Mesothelial cell of epicardium (in vitro differentiated cells): ENCODE results near the gene OR4D9. TPM values are rescaled to one million over a fixed set of nuclear protein-coding genes. Genes with fewer than 3 reads are reported as not detected.
"Not testable (repeated sequence)": the region's sequence is repeated elsewhere in the genome, so short reads cannot be mapped to it uniquely, and the experiment has no call there.

Experiments used
- DNase-seq, 2 experiments: peaks; one replicate each; pipeline ENCODE4 v3.0.0; 2021; ENCODE audit warnings: low spot score in 2 of 2; ENCODE audit not compliant: unreplicated experiment in 2 of 2
- H3K27ac Mint-ChIP-seq: 2 replicates; pipeline ENCODE4 v1.8.0; 2021; ENCODE audit warnings: mixed read lengths
- H3K27me3 Mint-ChIP-seq: 2 replicates; pipeline ENCODE4 v1.8.0; 2021; ENCODE audit warnings: low read depth, mixed read lengths
- H3K36me3 Mint-ChIP-seq: 2 replicates; pipeline ENCODE4 v1.8.0; 2021; ENCODE audit warnings: mixed read lengths
- H3K4me1 Mint-ChIP-seq: 2 replicates; pipeline ENCODE4 v1.8.0; 2021; ENCODE audit warnings: mixed read lengths
- H3K4me3 Mint-ChIP-seq: 2 replicates; pipeline ENCODE4 v1.8.0; 2021; ENCODE audit warnings: mild to moderate bottlenecking, moderate library complexity, mixed read lengths
- H3K9me3 Mint-ChIP-seq: 2 replicates; pipeline ENCODE4 v1.8.0; 2021; ENCODE audit warnings: mixed read lengths
- total RNA-seq: library from RNA; stranded (reverse); gene quantifications from 3 replicates; pipeline ENCODE4 v1.2.1, GENCODE V29; 2021
- TF ChIP-seq, protein P1 (sequence below): fragments of 200-600 bp; sonication (generic); IDR thresholded peaks from one replicate; pipeline ENCODE4 v1.5.0; 2021; ENCODE audit warnings: antibody characterized with exemption; ENCODE audit not compliant: unreplicated experiment

Gene OR4D9
- total RNA-seq, 1 donor from 2014 or later, result not detected

DNA sequence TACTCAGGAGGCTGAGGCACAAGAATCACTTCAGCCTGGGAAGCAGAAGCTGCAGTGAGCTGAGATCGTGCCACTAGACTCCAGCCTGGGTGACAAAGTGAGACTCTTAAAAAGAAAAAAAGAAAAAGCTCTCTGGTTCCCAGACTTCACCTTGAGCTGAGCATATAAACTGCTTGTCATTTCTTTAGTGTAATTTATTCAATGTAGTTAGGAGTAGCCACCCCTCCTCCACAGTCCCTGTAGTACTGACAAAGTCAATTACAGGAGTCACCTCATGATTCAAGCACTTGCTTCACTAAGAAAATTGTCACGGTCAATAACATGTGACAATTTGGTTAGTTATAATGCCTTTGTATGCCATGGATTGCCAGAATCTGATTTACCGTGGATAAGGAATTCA is 31.0 kb upstream of the OR4D9 start:
- Mint-ChIP-seq H3K4me1 (no peaks in the 10 kb centered on the region), H3K27ac (no peak overlapping the region), H3K9me3 (no peaks in the 10 kb centered on the region), H3K36me3 (no peaks in the 10 kb centered on the region), H3K4me3 (no peak overlapping the region), H3K27me3 (peaks cover 16% of the 10 kb centered on the region)
- no peak for DNase-seq
- TF ChIP-seq, protein P1, sequence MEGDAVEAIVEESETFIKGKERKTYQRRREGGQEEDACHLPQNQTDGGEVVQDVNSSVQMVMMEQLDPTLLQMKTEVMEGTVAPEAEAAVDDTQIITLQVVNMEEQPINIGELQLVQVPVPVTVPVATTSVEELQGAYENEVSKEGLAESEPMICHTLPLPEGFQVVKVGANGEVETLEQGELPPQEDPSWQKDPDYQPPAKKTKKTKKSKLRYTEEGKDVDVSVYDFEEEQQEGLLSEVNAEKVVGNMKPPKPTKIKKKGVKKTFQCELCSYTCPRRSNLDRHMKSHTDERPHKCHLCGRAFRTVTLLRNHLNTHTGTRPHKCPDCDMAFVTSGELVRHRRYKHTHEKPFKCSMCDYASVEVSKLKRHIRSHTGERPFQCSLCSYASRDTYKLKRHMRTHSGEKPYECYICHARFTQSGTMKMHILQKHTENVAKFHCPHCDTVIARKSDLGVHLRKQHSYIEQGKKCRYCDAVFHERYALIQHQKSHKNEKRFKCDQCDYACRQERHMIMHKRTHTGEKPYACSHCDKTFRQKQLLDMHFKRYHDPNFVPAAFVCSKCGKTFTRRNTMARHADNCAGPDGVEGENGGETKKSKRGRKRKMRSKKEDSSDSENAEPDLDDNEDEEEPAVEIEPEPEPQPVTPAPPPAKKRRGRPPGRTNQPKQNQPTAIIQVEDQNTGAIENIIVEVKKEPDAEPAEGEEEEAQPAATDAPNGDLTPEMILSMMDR, result no peak

DNA sequence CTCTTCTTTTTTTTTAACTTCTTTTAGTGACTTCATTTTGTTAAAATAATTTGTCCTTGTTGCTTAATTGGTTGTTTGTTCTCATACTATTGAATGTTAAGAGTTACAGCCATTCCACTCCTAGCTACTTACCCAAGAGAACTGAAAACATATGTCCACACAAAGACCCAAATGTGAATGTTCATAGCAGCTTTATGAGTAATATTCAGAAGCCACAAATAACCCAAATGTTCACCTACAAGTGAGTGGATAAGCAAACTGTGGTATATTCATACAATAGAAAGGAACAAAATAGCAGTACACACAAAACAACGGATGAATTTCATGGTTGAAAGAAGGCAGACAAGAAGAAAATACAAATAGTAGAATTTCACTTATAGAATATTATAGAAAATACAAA is 9.4 kb upstream of the OR4D9 start:
- H3K27me3 Mint-ChIP-seq, result peaks cover 24% of the 10 kb centered on the region
- TF ChIP-seq, protein P1, result no peak
- no peaks in the 10 kb centered on the region for H3K36me3 Mint-ChIP-seq
- no peak overlapping the region for H3K4me3 Mint-ChIP-seq
- peaks cover 2% of the 10 kb centered on the region for H3K9me3 Mint-ChIP-seq
- DNase-seq, result no peak
- H3K4me1 Mint-ChIP-seq, result no peaks in the 10 kb centered on the region
- H3K27ac Mint-ChIP-seq, result no peak overlapping the region

DNA sequence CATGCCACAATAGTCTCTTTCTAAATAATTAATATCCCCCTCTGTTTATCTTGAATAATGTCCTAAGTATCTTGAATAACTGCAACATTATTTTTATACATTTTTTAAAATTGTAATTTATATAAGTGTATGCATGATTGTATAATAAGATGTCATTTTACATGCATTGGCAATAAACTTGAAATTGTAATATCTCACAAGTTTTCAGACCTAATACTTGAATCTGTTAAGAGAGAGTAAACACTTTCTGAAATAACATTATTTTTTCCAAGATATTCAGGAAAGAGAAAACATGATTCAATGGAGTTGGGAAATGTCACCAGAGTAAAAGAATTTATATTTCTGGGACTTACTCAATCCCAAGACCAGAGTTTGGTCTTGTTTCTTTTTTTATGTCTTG is 8.1 kb upstream of the OR4D9 start, which contains the start of gene OR4D11:
Gene OR4D11, plus strand, starts transcription at position 301 of the 400 bp plus-strand sequence. Its CDS starts 0 bp downstream, at position 301.
- H3K36me3 Mint-ChIP-seq, result no peaks in the 10 kb centered on the region
- no peaks in the 10 kb centered on the region for H3K4me1 Mint-ChIP-seq
- no peak within 1 kb of the TSS for H3K27ac Mint-ChIP-seq
- no peak within 1 kb of the TSS for H3K4me3 Mint-ChIP-seq
- no peak for DNase-seq
- peaks cover 2% of the 10 kb centered on the region for H3K9me3 Mint-ChIP-seq
- peaks cover 15% of the 10 kb centered on the region for H3K27me3 Mint-ChIP-seq
- TF ChIP-seq, protein P1, result no peak

DNA sequence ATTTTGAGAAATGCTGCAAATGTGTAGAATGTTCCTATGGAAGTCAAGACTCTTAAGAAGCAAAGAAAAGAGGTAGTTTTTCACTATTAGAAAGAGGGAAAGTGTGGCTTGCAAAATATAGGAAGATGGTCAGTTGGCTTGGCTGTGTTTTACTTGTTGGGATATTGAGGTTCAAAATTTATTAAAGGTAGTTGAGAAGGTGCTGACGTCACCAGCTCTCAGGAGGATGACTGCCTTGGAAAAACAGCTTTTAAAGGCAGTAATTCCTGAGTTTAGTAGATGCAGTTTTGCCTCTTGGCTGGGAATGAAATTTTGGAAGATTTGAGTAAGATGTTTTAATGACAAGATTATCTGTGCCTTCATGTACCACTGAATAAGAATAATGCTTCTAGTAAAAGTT is 336 bp downstream of the OR4D9 start:
- H3K27me3 Mint-ChIP-seq, result peaks cover 31% of the 10 kb centered on the region
- DNase-seq, result no peak
- no peak overlapping the region for H3K27ac Mint-ChIP-seq
- no peak overlapping the region for H3K4me3 Mint-ChIP-seq
- no peaks in the 10 kb centered on the region for H3K9me3 Mint-ChIP-seq
- no peaks in the 10 kb centered on the region for H3K4me1 Mint-ChIP-seq
- no peaks in the 10 kb centered on the region for H3K36me3 Mint-ChIP-seq
- TF ChIP-seq, protein P1, result no peak

GRCh38 chr11:59520139-59520538 is 8.8 kb downstream of the OR4D9 start:
- H3K27me3 Mint-ChIP-seq, result peaks cover 32% of the 10 kb centered on the region
- not testable (repeated sequence) for H3K36me3 Mint-ChIP-seq, H3K27ac Mint-ChIP-seq, H3K9me3 Mint-ChIP-seq, H3K4me3 Mint-ChIP-seq, DNase-seq, H3K4me1 Mint-ChIP-seq

GRCh38 chr11:59520741-59521140 is 9.4 kb downstream of the OR4D9 start:
- no peaks in the 10 kb centered on the region for H3K36me3 Mint-ChIP-seq
- H3K27ac Mint-ChIP-seq, result no peak overlapping the region
- no peak overlapping the region for H3K4me3 Mint-ChIP-seq
- no peaks in the 10 kb centered on the region for H3K9me3 Mint-ChIP-seq
- TF ChIP-seq, protein P1, result no peak
- no peak for DNase-seq
- H3K4me1 Mint-ChIP-seq, result no peaks in the 10 kb centered on the region
- H3K27me3 Mint-ChIP-seq, result peaks cover 28% of the 10 kb centered on the region
